Central memory CD8-positive, alpha-beta T cell (primary cell): Measurements from ENCODE around the gene HS3ST4.
"Not testable (repeated sequence)": the region's sequence is repeated elsewhere in the genome, so short reads cannot be mapped to it uniquely, and the experiment has no call there.

Experiments
- ATAC-seq: fragments of 150-1000 bp; cut with Tn5 transposase; replicated peaks from 2 replicates; pipeline ENCODE4 v1.10.0; 2022; ENCODE audit warnings: mild to moderate bottlenecking, moderate FRiP score, moderate number of reproducible peaks; ENCODE audit not compliant: poor library complexity, severe bottlenecking; ENCODE audit errors: extremely low read depth
- DNase-seq, 2 donors: peaks; one replicate each; pipeline ENCODE4 v3.0.0; 2021; ENCODE audit warnings: low spot score in 2 of 2
- H3K27ac Mint-ChIP-seq: one replicate; pipeline ENCODE4 v1.8.0; 2022; ENCODE audit warnings: low read depth, mild to moderate bottlenecking, moderate library complexity, mixed read lengths
- H3K27me3 Mint-ChIP-seq: one replicate; pipeline ENCODE4 v1.8.0; 2022; ENCODE audit warnings: mixed read lengths
- H3K36me3 Mint-ChIP-seq: one replicate; pipeline ENCODE4 v1.8.0; 2022; ENCODE audit warnings: mild to moderate bottlenecking, moderate library complexity, mixed read lengths; ENCODE audit not compliant: insufficient read depth
- H3K4me1 Mint-ChIP-seq: one replicate; pipeline ENCODE4 v1.8.0; 2022; ENCODE audit warnings: mixed read lengths
- H3K4me3 Mint-ChIP-seq: one replicate; pipeline ENCODE4 v1.8.0; 2022; ENCODE audit warnings: mild to moderate bottlenecking, moderate library complexity, mixed read lengths
- H3K9me3 Mint-ChIP-seq: one replicate; pipeline ENCODE4 v1.8.0; 2022; ENCODE audit warnings: mixed read lengths

The HS3ST4 gene

DNA sequence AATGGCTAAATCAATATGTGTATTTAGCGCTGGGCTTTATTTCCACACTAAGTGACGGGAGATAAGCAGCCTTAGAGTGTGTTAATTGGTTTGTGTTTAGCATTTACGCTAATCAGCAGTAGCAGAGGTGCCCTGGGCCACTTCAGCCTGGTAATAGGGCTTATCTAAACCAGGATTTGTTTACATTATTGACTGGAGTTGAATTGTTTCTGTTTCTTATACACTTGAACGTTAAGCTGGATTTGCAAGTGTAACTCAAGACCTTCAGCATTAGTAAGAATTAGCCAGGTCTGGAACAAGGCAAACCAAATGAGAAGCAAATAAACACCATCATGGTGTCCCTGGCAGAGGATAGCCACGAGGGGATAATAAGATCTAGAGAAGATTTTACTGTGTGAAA is 313.6 kb downstream of the HS3ST4 start:
- no peaks in the 10 kb centered on the region for H3K4me1 Mint-ChIP-seq
- H3K4me3 Mint-ChIP-seq = no peak overlapping the region
- peaks cover 11% of the 10 kb centered on the region for H3K9me3 Mint-ChIP-seq
- no peaks in the 10 kb centered on the region for H3K36me3 Mint-ChIP-seq
- H3K27ac Mint-ChIP-seq = no peak overlapping the region
- ATAC-seq (no peak), DNase-seq (no peak)
- peaks cover 48% of the 10 kb centered on the region for H3K27me3 Mint-ChIP-seq

- H3K27ac Mint-ChIP-seq = no peak overlapping the region
- H3K9me3 Mint-ChIP-seq = peaks cover 7% of the 10 kb centered on the region
- H3K4me1 Mint-ChIP-seq = no peaks in the 10 kb centered on the region
- ATAC-seq (no peak), DNase-seq (no peak)
- no peak overlapping the region for H3K4me3 Mint-ChIP-seq
- H3K27me3 Mint-ChIP-seq = peaks cover 34% of the 10 kb centered on the region
- peaks cover 1% of the 10 kb centered on the region for H3K36me3 Mint-ChIP-seq
Measured at GRCh38 chr16:26012376-26012775, 320.6 kb downstream of the HS3ST4 start.

GRCh38 chr16:26015776-26016175 is 324.0 kb downstream of the HS3ST4 start:
- H3K4me1 Mint-ChIP-seq = no peaks in the 10 kb centered on the region
- H3K4me3 Mint-ChIP-seq = no peak overlapping the region
- H3K27ac Mint-ChIP-seq = no peak overlapping the region
- DNase-seq = no peak
- peaks cover 40% of the 10 kb centered on the region for H3K27me3 Mint-ChIP-seq
- ATAC-seq = no peak
- peaks cover 1% of the 10 kb centered on the region for H3K36me3 Mint-ChIP-seq
- H3K9me3 Mint-ChIP-seq = peaks cover 12% of the 10 kb centered on the region

- Mint-ChIP-seq H3K27ac (no peak overlapping the region), H3K36me3 (no peaks in the 10 kb centered on the region), H3K27me3 (peaks cover 36% of the 10 kb centered on the region), H3K4me1 (no peaks in the 10 kb centered on the region), H3K4me3 (no peak overlapping the region), H3K9me3 (peaks cover 12% of the 10 kb centered on the region)
- DNase-seq = no peak
- no peak for ATAC-seq
Measured at GRCh38 chr16:26016989-26017388, 325.2 kb downstream of the HS3ST4 start.

GRCh38 chr16:26019381-26020242 is 327.9 kb downstream of the HS3ST4 start:
- ATAC-seq = no peak
- Mint-ChIP-seq H3K27me3 (peaks cover 36% of the 10 kb centered on the region), H3K27ac (no peak overlapping the region), H3K4me1 (no peaks in the 10 kb centered on the region), H3K9me3 (peaks cover 12% of the 10 kb centered on the region), H3K4me3 (no peak overlapping the region), H3K36me3 (no peaks in the 10 kb centered on the region)
- DNase-seq = no peak

GRCh38 chr16:26026709-26027450 is 335.1 kb downstream of the HS3ST4 start:
- no peak for ATAC-seq
- no peaks in the 10 kb centered on the region for H3K27me3 Mint-ChIP-seq
- H3K4me1 Mint-ChIP-seq = no peaks in the 10 kb centered on the region
- H3K36me3 Mint-ChIP-seq = no peaks in the 10 kb centered on the region
- no peak for DNase-seq
- H3K4me3 Mint-ChIP-seq = no peak overlapping the region
- peaks cover 11% of the 10 kb centered on the region for H3K9me3 Mint-ChIP-seq
- no peak overlapping the region for H3K27ac Mint-ChIP-seq

GRCh38 chr16:26031286-26031685 is 339.5 kb downstream of the HS3ST4 start:
- H3K27ac Mint-ChIP-seq = no peak overlapping the region
- H3K9me3 Mint-ChIP-seq = peaks cover 10% of the 10 kb centered on the region
- H3K36me3 Mint-ChIP-seq = no peaks in the 10 kb centered on the region
- H3K4me3 Mint-ChIP-seq = no peak overlapping the region
- no peaks in the 10 kb centered on the region for H3K27me3 Mint-ChIP-seq
- ATAC-seq = no peak
- no peaks in the 10 kb centered on the region for H3K4me1 Mint-ChIP-seq
- DNase-seq = no peak

DNA sequence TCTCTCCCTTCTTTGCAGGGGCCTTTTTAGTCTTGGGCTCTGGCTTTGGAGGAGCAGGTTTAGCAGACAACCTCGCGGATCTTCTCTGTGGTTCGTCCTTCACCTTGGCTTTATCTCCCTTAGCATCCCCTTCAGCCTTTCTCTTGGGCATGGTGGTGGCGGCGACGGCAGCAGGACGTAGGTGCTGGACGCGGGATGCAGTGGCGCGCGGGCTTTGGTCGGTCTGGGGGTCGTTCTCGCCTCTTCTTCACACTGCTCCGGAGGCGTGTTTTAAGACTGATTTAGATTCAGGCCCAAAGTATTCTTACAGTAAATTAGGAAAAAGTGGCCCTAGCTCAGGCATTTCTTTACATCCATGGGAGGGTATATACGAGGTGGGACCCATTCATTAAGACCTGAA is 340.9 kb downstream of the HS3ST4 start:
- not testable (repeated sequence) for H3K27ac Mint-ChIP-seq, ATAC-seq, DNase-seq, H3K27me3 Mint-ChIP-seq, H3K9me3 Mint-ChIP-seq, H3K4me3 Mint-ChIP-seq, H3K4me1 Mint-ChIP-seq, H3K36me3 Mint-ChIP-seq

DNA sequence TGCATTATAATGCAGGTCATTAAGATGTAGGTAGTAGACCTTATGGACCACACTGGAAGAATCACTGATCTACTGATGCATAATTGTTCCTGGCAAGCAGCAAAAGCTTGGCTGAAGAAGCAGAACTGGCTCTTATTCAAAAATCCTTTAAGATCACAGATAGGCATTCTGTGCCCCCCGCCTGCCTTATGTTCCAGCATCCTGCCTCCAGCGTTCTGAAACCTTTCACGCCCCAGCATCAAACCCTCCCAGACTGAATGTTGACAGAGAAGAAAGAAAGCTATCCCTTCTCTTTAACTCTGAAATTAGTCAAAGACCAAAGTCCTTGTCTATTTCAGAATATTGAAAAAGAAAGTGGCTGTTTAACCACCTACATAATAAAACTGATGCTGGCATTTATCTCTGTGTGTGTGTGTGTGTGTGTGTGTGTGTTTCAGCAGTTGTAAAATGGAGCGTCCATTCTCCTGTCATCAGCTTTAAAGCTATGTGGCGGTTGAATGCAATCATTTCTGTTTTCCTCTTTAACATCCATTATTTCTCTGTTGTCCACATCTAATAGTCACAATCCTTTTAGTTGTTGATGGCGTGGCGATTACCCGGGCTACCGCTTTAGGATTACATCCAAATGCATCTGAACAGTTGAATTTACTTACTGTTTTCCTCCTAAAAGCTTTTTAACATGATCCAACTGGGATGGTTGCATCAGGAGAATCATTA is 350.4 kb downstream of the HS3ST4 start:
- Mint-ChIP-seq H3K4me3 (no peak overlapping the region), H3K36me3 (no peaks in the 10 kb centered on the region), H3K9me3 (peaks cover 5% of the 10 kb centered on the region), H3K4me1 (no peaks in the 10 kb centered on the region), H3K27me3 (no peaks in the 10 kb centered on the region), H3K27ac (no peak overlapping the region)
- ATAC-seq (no peak), DNase-seq (no peak)

DNA sequence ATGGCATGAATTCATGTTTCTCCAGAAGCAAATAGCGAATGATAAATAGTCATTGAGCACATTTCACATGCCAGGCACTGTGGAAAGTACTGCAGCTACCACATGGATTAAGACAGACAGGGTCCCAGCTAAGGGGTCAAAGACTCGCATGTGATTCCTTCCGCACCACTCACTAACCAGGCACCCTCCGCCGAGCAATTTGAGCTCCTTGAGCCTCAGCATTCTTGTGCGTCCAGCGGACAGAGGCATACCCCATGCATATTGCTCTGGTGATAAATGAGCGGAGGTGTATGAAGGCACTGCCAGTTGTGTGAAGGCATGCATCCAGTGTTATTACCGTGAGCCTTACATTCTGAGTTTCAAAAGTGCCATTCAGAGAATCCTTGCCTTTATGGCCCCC is 358.7 kb downstream of the HS3ST4 start:
- no peak overlapping the region for H3K27ac Mint-ChIP-seq
- no peaks in the 10 kb centered on the region for H3K4me1 Mint-ChIP-seq
- DNase-seq = no peak
- no peaks in the 10 kb centered on the region for H3K36me3 Mint-ChIP-seq
- no peak for ATAC-seq
- H3K9me3 Mint-ChIP-seq = peaks cover 6% of the 10 kb centered on the region
- no peak overlapping the region for H3K4me3 Mint-ChIP-seq
- peaks cover 19% of the 10 kb centered on the region for H3K27me3 Mint-ChIP-seq

- H3K4me1 Mint-ChIP-seq = no peaks in the 10 kb centered on the region
- H3K27me3 Mint-ChIP-seq = peaks cover 25% of the 10 kb centered on the region
- peaks cover 6% of the 10 kb centered on the region for H3K9me3 Mint-ChIP-seq
- H3K36me3 Mint-ChIP-seq = no peaks in the 10 kb centered on the region
- DNase-seq (no peak), ATAC-seq (no peak)
- no peak overlapping the region for H3K4me3 Mint-ChIP-seq
- no peak overlapping the region for H3K27ac Mint-ChIP-seq
Measured at GRCh38 chr16:26051063-26051462, 359.3 kb downstream of the HS3ST4 start.

- ATAC-seq = no peak
- H3K4me3 Mint-ChIP-seq = no peak overlapping the region
- no peaks in the 10 kb centered on the region for H3K4me1 Mint-ChIP-seq
- DNase-seq = no peak
- peaks cover 27% of the 10 kb centered on the region for H3K27me3 Mint-ChIP-seq
- no peaks in the 10 kb centered on the region for H3K36me3 Mint-ChIP-seq
- peaks cover 6% of the 10 kb centered on the region for H3K9me3 Mint-ChIP-seq
- no peak overlapping the region for H3K27ac Mint-ChIP-seq
Measured at GRCh38 chr16:26053889-26054288, 362.1 kb downstream of the HS3ST4 start.
